ENCODE data around the gene THOP1.

- TF ChIP-seq CTCF (IDR thresholded peaks at IDR 0.05; ENCODE audit: low read depth, low read length, poor library complexity, severe bottlenecking) (no peak), EZH2phosphoT487 (IDR thresholded peaks at IDR 0.05; ENCODE audit: borderline replicate concordance, low read length) (no peak)
Measured at GRCh38 chr19:2823646-2824045, 38.3 kb downstream of the THOP1 start.
